CD4-positive, alpha-beta T cell treated with Interleukin-12 subunit alpha and Interleukin-12 subunit beta, for 1 hour (primary cell): ENCODE data around the gene BOD1L1.
A peak's percentile ranks its signal among the peaks of the same experiment; 100 is the strongest.

Experiments
- DNase-seq: peaks from one replicate; pipeline ENCODE4 v3.0.0-alpha.2; 2020

BOD1L1 gene

GRCh38 chr4:13555325-13555724 lies 72.2 kb downstream of the BOD1L1 start:
- no peak for DNase-seq

GRCh38 chr4:13553081-13553480 lies 74.4 kb downstream of the BOD1L1 start:
- no peak for DNase-seq

GRCh38 chr4:13548984-13549546 lies 78.5 kb downstream of the BOD1L1 start:
- peak; percentile 79 for DNase-seq

GRCh38 chr4:13548059-13548983 lies 79.2 kb downstream of the BOD1L1 start:
- no peak for DNase-seq

- DNase-seq, result peak; percentile 37
These were observed 80.0 kb downstream of the BOD1L1 start for GRCh38 chr4:13547485-13548041.

- DNase-seq, result no peak
These were observed 80.5 kb downstream of the BOD1L1 start for GRCh38 chr4:13546941-13547484.

- no peak for DNase-seq
These were observed 81.2 kb downstream of the BOD1L1 start for GRCh38 chr4:13546142-13546940.

- no peak for DNase-seq
These were observed 82.1 kb downstream of the BOD1L1 start for GRCh38 chr4:13545394-13545808.

- peak; percentile 28 for DNase-seq
These were observed 82.7 kb downstream of the BOD1L1 start for GRCh38 chr4:13544606-13545393.

- DNase-seq, result no peak
These were observed 83.5 kb downstream of the BOD1L1 start, which contains the start of gene NKX3-2 for GRCh38 chr4:13543839-13544605. Gene NKX3-2, minus strand, starts transcription at chr4:13544508. Its CDS starts 94 bp downstream, at chr4:13544414.

- no peak for DNase-seq
These were observed 84.3 kb downstream of the BOD1L1 start for GRCh38 chr4:13543032-13543838.

GRCh38 chr4:13542577-13543031 lies 84.9 kb downstream of the BOD1L1 start:
- DNase-seq, result no peak

GRCh38 chr4:13541720-13542576 lies 85.6 kb downstream of the BOD1L1 start:
- peak; percentile 32 for DNase-seq

- DNase-seq, result no peak
These were observed 86.3 kb downstream of the BOD1L1 start for GRCh38 chr4:13541176-13541604.

GRCh38 chr4:13540446-13541175 lies 86.9 kb downstream of the BOD1L1 start:
- DNase-seq, result no peak

- no peak for DNase-seq
These were observed 87.7 kb downstream of the BOD1L1 start for GRCh38 chr4:13539619-13540445.

- DNase-seq, result no peak
These were observed 88.4 kb downstream of the BOD1L1 start for GRCh38 chr4:13539047-13539618.
